Measurements from ENCODE around the gene PTX3. TPM values are rescaled to one million over a fixed set of nuclear protein-coding genes. Genes with fewer than 3 reads are reported as not detected.

Gene PTX3
- total and polyA plus RNA-seq, 4 donors = 0.17 to 0.66 (median 0.28) TPM; not detected in 1

DNA sequence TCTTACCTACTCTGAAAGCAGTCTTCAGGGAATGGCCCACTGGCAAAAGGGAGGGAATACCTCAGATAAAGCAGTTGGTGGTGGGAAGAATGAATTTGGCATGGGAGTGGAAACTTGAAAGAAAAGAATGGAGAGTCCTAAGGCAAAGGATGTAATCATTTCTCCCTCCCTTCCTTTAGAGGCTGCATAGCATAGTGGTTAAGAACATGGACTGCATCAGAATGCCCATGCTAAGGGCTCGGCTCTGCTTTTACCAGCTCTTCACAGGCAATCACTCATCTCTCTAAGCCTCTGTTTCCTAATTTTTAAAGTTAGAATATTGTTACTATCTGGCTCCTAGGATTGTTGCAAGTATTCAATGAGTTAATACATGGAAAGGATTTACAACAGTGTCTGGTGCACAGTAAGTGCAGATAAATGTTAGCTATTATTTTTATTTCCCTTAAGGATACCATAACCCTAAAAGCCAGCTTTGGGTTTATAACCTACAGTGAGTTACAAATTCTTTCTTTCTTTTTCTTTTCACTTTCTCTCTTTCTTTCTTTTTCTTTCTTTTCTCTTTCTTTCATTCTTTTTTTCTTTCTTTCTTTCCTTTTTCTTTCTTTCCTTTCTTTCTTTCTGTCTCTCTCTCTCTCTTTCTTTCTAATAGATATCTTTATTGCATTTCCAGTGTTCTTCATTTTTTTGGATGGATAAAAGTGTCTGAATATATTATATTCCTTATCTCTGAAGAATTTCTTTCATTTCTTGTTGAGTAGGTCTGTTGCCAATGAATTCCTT is 43.0 kb downstream of the PTX3 start:
- WGBS = 68% methylated on average over 1 of the region's 1 CpG

GRCh38 chr3:157487339-157487738 is 50.7 kb downstream of the PTX3 start:
- no peak for DNase-seq (ENCODE audit: low spot score)
- Histone ChIP-seq H3K9me3 (ENCODE audit: control insufficient read depth in 4 of 4, low read length in 3 of 4) (no peaks in the 10 kb centered on the region), H3K9ac (ENCODE audit: low read depth in 1 of 2, low read length in 2 of 2) (no peak overlapping the region), H3K27ac (ENCODE audit: low read depth in 1 of 2, low read length in 2 of 2) (no peak overlapping the region), H3K4me1 (ENCODE audit: control insufficient read depth in 4 of 4, insufficient read depth in 4 of 4, low read length in 3 of 4) (no peaks in the 10 kb centered on the region), H3K4me3 (ENCODE audit: low read depth in 1 of 3, low read length in 3 of 3) (no peak overlapping the region), H3K36me3 (ENCODE audit: control insufficient read depth in 4 of 4, insufficient read depth in 3 of 4, low read depth in 1 of 4, low read length in 3 of 4) (no peaks in the 10 kb centered on the region), H3K27me3 (ENCODE audit: control insufficient read depth in 4 of 4, insufficient read depth in 4 of 4, low read length in 3 of 4) (no peaks in the 10 kb centered on the region)
- WGBS = 82% methylated on average over 1 of the region's 1 CpG
- TF ChIP-seq SP1 (IDR thresholded peaks at IDR 0.05) (no peak), RAD21 (IDR thresholded peaks at IDR 0.05) (no peak), JUND (IDR thresholded peaks at IDR 0.05) (no peak), NR2F2 (IDR thresholded peaks at IDR 0.05) (no peak), GABPA (IDR thresholded peaks at IDR 0.05 in 1 of 2, conservative IDR thresholded peaks at IDR 0.05 in 1 of 2) (no peak), FOXA2 (IDR thresholded peaks at IDR 0.05) (no peak), RXRA (IDR thresholded peaks at IDR 0.05) (no peak), EGR1 (IDR thresholded peaks at IDR 0.05; ENCODE audit: low read depth in 2 of 2) (no peak), CTCF (IDR thresholded peaks at IDR 0.05; ENCODE audit: low read depth, low read length, missing input control) (no peak), HNF4A (conservative IDR thresholded peaks at IDR 0.05) (no peak), REST (IDR thresholded peaks at IDR 0.05) (no peak), TAF1 (conservative IDR thresholded peaks at IDR 0.05) (no peak), HNF4G (IDR thresholded peaks at IDR 0.05) (no peak), YY1 (IDR thresholded peaks at IDR 0.05) (no peak), FOXA1 (IDR thresholded peaks at IDR 0.05) (no peak)
- TF ChIP-seq, protein P1, sequence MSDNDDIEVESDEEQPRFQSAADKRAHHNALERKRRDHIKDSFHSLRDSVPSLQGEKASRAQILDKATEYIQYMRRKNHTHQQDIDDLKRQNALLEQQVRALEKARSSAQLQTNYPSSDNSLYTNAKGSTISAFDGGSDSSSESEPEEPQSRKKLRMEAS (IDR thresholded peaks at IDR 0.05) = no peak
- TF ChIP-seq, protein P2, sequence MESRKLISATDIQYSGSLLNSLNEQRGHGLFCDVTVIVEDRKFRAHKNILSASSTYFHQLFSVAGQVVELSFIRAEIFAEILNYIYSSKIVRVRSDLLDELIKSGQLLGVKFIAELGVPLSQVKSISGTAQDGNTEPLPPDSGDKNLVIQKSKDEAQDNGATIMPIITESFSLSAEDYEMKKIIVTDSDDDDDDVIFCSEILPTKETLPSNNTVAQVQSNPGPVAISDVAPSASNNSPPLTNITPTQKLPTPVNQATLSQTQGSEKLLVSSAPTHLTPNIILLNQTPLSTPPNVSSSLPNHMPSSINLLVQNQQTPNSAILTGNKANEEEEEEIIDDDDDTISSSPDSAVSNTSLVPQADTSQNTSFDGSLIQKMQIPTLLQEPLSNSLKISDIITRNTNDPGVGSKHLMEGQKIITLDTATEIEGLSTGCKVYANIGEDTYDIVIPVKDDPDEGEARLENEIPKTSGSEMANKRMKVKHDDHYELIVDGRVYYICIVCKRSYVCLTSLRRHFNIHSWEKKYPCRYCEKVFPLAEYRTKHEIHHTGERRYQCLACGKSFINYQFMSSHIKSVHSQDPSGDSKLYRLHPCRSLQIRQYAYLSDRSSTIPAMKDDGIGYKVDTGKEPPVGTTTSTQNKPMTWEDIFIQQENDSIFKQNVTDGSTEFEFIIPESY (IDR thresholded peaks at IDR 0.05) = no peak
- TF ChIP-seq, protein P3, sequence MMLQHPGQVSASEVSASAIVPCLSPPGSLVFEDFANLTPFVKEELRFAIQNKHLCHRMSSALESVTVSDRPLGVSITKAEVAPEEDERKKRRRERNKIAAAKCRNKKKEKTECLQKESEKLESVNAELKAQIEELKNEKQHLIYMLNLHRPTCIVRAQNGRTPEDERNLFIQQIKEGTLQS (IDR thresholded peaks at IDR 0.05) = no peak

More for the DNA sequence above, 43.0 kb downstream of the PTX3 start:
- H3K4me3 ChIP-seq (ENCODE audit: low read depth in 1 of 3, low read length in 3 of 3) = no peak overlapping the region
- H3K27me3 ChIP-seq (ENCODE audit: control insufficient read depth in 4 of 4, insufficient read depth in 4 of 4, low read length in 3 of 4) = no peaks in the 10 kb centered on the region
- H3K9ac ChIP-seq (ENCODE audit: low read depth in 1 of 2, low read length in 2 of 2) = no peak overlapping the region
- no peaks in the 10 kb centered on the region for H3K4me1 ChIP-seq (ENCODE audit: control insufficient read depth in 4 of 4, insufficient read depth in 4 of 4, low read length in 3 of 4)
- H3K9me3 ChIP-seq (ENCODE audit: control insufficient read depth in 4 of 4, low read length in 3 of 4) = peaks cover 0 to 3% (median 0%) of the 10 kb centered on the region in 4 donors
- H3K27ac ChIP-seq (ENCODE audit: low read depth in 1 of 2, low read length in 2 of 2) = no peak overlapping the region
- no peak for TF ChIP-seq HNF4G (IDR thresholded peaks at IDR 0.05)
- no peak for TF ChIP-seq TAF1 (conservative IDR thresholded peaks at IDR 0.05)
- TF ChIP-seq GABPA (IDR thresholded peaks at IDR 0.05 in 1 of 2, conservative IDR thresholded peaks at IDR 0.05 in 1 of 2) = no peak
- no peak for TF ChIP-seq YY1 (IDR thresholded peaks at IDR 0.05)
- no peak for TF ChIP-seq RAD21 (IDR thresholded peaks at IDR 0.05)
- TF ChIP-seq FOXA1 (IDR thresholded peaks at IDR 0.05) = no peak
- no peaks in the 10 kb centered on the region for H3K36me3 ChIP-seq (ENCODE audit: control insufficient read depth in 4 of 4, insufficient read depth in 3 of 4, low read depth in 1 of 4, low read length in 3 of 4)
- no peak for DNase-seq (ENCODE audit: low spot score)
